ENCODE measurements around the gene LRP5. TPM values are rescaled to one million over a fixed set of nuclear protein-coding genes. Genes with fewer than 3 reads are reported as not detected.

The LRP5 gene
- total and polyA plus RNA-seq, 9 of the 15 experiments (the other 6 are each of a cell fraction or from before 2014, with no cell fraction given): 0.48 to 44.2 (median 13.5) TPM

GRCh38 chr11:68302256-68302655 lies 10.1 kb upstream of the LRP5 start (continued):
- TF ChIP-seq CHD7 (IDR thresholded peaks at IDR 0.05; ENCODE audit: low read depth, low read length) (no peak), GTF2E2 (tag; IDR thresholded peaks at IDR 0.05) (no peak), GATAD2A (IDR thresholded peaks at IDR 0.05) (no peak), NR2C2 (CRISPR knock-in tag; IDR thresholded peaks at IDR 0.05) (no peak), NR2C2 (tag; IDR thresholded peaks at IDR 0.05) (no peak)
- TF ChIP-seq, protein P1, sequence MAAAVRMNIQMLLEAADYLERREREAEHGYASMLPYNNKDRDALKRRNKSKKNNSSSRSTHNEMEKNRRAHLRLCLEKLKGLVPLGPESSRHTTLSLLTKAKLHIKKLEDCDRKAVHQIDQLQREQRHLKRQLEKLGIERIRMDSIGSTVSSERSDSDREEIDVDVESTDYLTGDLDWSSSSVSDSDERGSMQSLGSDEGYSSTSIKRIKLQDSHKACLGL (CRISPR knock-in tag; IDR thresholded peaks at IDR 0.05; ENCODE audit: borderline replicate concordance, poor library complexity, severe bottlenecking): no peak

All from K562 (cell line).